Glutamatergic neuron (in vitro differentiated cells): ENCODE results near the gene CLSTN3. TPM values are rescaled to one million over a fixed set of nuclear protein-coding genes. Genes with fewer than 3 reads are reported as not detected.

Source experiments
- DNase-seq: peaks from one replicate; pipeline ENCODE4 v3.0.0; 2022
- H3K27ac Mint-ChIP-seq: one replicate; pipeline ENCODE4 v1.8.0; 2020; ENCODE audit warnings: mild to moderate bottlenecking, mixed read lengths, inconsistent platforms; ENCODE audit not compliant: unreplicated experiment
- H3K27me3 Mint-ChIP-seq: one replicate; pipeline ENCODE4 v1.8.0; 2020; ENCODE audit warnings: mild to moderate bottlenecking, moderate library complexity, mixed read lengths, inconsistent platforms; ENCODE audit not compliant: unreplicated experiment
- H3K36me3 Mint-ChIP-seq: one replicate; pipeline ENCODE4 v1.8.0; 2020; ENCODE audit warnings: mild to moderate bottlenecking, mixed read lengths, inconsistent platforms; ENCODE audit not compliant: unreplicated experiment
- H3K4me1 Mint-ChIP-seq: one replicate; pipeline ENCODE4 v1.8.0; 2020; ENCODE audit warnings: mild to moderate bottlenecking, low read depth, mixed read lengths, inconsistent platforms; ENCODE audit not compliant: unreplicated experiment
- H3K4me3 Mint-ChIP-seq: one replicate; pipeline ENCODE4 v1.8.0; 2020; ENCODE audit warnings: mild to moderate bottlenecking, mixed read lengths, inconsistent platforms; ENCODE audit not compliant: unreplicated experiment
- H3K9me3 Mint-ChIP-seq: one replicate; pipeline ENCODE4 v1.8.0; 2020; ENCODE audit warnings: mild to moderate bottlenecking, moderate library complexity, mixed read lengths, inconsistent platforms; ENCODE audit not compliant: unreplicated experiment
- CTCF ChIP-seq: fragments of 200-600 bp; sonication (generic); IDR thresholded peaks from one replicate; pipeline ENCODE4 v1.5.0; 2021; ENCODE audit not compliant: partially characterized antibody, unreplicated experiment
- total RNA-seq: library from RNA; stranded (reverse); fragmentation: NEBNext Ultra II Directional; extraction: Animal tissue kit (Norgen Biotek cat#: 25700); gene quantifications from one replicate; pipeline ENCODE4 v1.2.1, GENCODE V29; 2021; ENCODE audit not compliant: unreplicated experiment

Gene CLSTN3
- total RNA-seq, 1 donor from 2014 or later = 113 TPM

- Mint-ChIP-seq H3K27me3 (peaks cover 4% of the 10 kb centered on the region), H3K9me3 (peaks cover 5% of the 10 kb centered on the region), H3K27ac (no peak overlapping the region), H3K4me3 (no peak overlapping the region), H3K36me3 (no peaks in the 10 kb centered on the region), H3K4me1 (no peaks in the 10 kb centered on the region)
- no peak for TF ChIP-seq CTCF
- no peak for DNase-seq
These were observed 16.2 kb upstream of the CLSTN3 start for GRCh38 chr12:7114008-7114407.

GRCh38 chr12:7114851-7115250 is 15.3 kb upstream of the CLSTN3 start:
- no peak overlapping the region for H3K27ac Mint-ChIP-seq
- no peaks in the 10 kb centered on the region for H3K9me3 Mint-ChIP-seq
- no peak for TF ChIP-seq CTCF

GRCh38 chr12:7116196-7116595 is 14.0 kb upstream of the CLSTN3 start:
- H3K4me3 Mint-ChIP-seq = no peak overlapping the region

More at GRCh38 chr12:7114851-7115250, 15.3 kb upstream of the CLSTN3 start:
- Mint-ChIP-seq H3K36me3 (no peaks in the 10 kb centered on the region), H3K4me3 (no peak overlapping the region), H3K27me3 (peaks cover 2% of the 10 kb centered on the region), H3K4me1 (no peaks in the 10 kb centered on the region)
- no peak for DNase-seq

GRCh38 chr12:7116916-7117315 is 13.3 kb upstream of the CLSTN3 start:
- no peak overlapping the region for H3K27ac Mint-ChIP-seq
- H3K9me3 Mint-ChIP-seq = no peaks in the 10 kb centered on the region
- no peaks in the 10 kb centered on the region for H3K36me3 Mint-ChIP-seq
- peaks cover 2% of the 10 kb centered on the region for H3K27me3 Mint-ChIP-seq
- H3K4me3 Mint-ChIP-seq = no peak overlapping the region
- DNase-seq = no peak
- no peak for TF ChIP-seq CTCF
- H3K4me1 Mint-ChIP-seq = no peaks in the 10 kb centered on the region

More at GRCh38 chr12:7116196-7116595, 14.0 kb upstream of the CLSTN3 start:
- no peaks in the 10 kb centered on the region for H3K36me3 Mint-ChIP-seq
- peak overlapping the region; percentile 12 for H3K27ac Mint-ChIP-seq
- DNase-seq = no peak
- no peaks in the 10 kb centered on the region for H3K4me1 Mint-ChIP-seq
- H3K27me3 Mint-ChIP-seq = peaks cover 2% of the 10 kb centered on the region
- TF ChIP-seq CTCF = no peak
- no peaks in the 10 kb centered on the region for H3K9me3 Mint-ChIP-seq

- no peak for TF ChIP-seq CTCF
- Mint-ChIP-seq H3K4me3 (no peak overlapping the region), H3K9me3 (peaks cover under 1% of the 10 kb centered on the region), H3K27ac (no peak overlapping the region), H3K27me3 (peaks cover 2% of the 10 kb centered on the region), H3K4me1 (no peaks in the 10 kb centered on the region), H3K36me3 (no peaks in the 10 kb centered on the region)
- DNase-seq = no peak
These were observed 12.5 kb upstream of the CLSTN3 start for GRCh38 chr12:7117670-7118069.
